Spleen (tissue), 11 donors: ENCODE measurements around the gene SREBF1. TPM values are rescaled to one million over a fixed set of nuclear protein-coding genes. Genes with fewer than 3 reads are reported as not detected.

Experiments
- DNase-seq: peaks from one replicate; pipeline ENCODE4 v3.0.0-alpha.2; 2020
- H3K27ac ChIP-seq, 8 donors: fragments of 200-600 bp; sonication (generic) in 7 of 8; 1 replicate in 4 of 8; 2 replicates in 4 of 8; pipeline versions ENCODE4 v1.5.0 to v1.8.0; 2016 to 2021; ENCODE audit warnings: inconsistent platforms in 4 of 8, mild to moderate bottlenecking in 4 of 8, moderate library complexity in 1 of 8
- H3K27me3 ChIP-seq, 7 donors: fragments of 200-600 bp; sonication (generic) in 6 of 7; replicated peaks in 1 of 7; 1 replicate in 4 of 7; 2 replicates in 3 of 7; pipeline versions ENCODE4 v1.5.0 to v1.8.0; 2016 to 2021; ENCODE audit warnings: inconsistent platforms in 3 of 7, mild to moderate bottlenecking in 1 of 7
- H3K36me3 ChIP-seq, 6 donors: fragments of 200-600 bp; sonication (generic) in 5 of 6; 1 replicate in 4 of 6; 2 replicates in 2 of 6; pipeline versions ENCODE4 v1.5.0 to v1.8.0; 2016 to 2021; ENCODE audit warnings: inconsistent platforms in 2 of 6
- H3K4me1 ChIP-seq, 6 donors: fragments of 200-600 bp; sonication (generic) in 5 of 6; 1 replicate in 3 of 6; 2 replicates in 3 of 6; pipeline versions ENCODE4 v1.5.0 to v1.8.0; 2016 to 2021; ENCODE audit warnings: inconsistent platforms in 3 of 6
- H3K4me3 ChIP-seq, 8 donors: fragments of 200-600 bp; sonication (generic) in 7 of 8; 1 replicate in 4 of 8; 2 replicates in 4 of 8; pipeline versions ENCODE4 v1.5.0 to v1.8.0; 2016 to 2021; ENCODE audit warnings: inconsistent platforms in 4 of 8, mild to moderate bottlenecking in 4 of 8, moderate library complexity in 2 of 8
- H3K9me3 ChIP-seq, 8 donors: fragments of 200-600 bp; sonication (generic) in 7 of 8; 1 replicate in 4 of 8; 2 replicates in 4 of 8; pipeline versions ENCODE4 v1.5.0 to v1.8.0; 2016 to 2021; ENCODE audit warnings: inconsistent platforms in 4 of 8
- POLR2A ChIP-seq, 3 donors: fragments of 450-650 bp; IDR thresholded peaks; one replicate each; pipeline ENCODE4 v1.5.1; 2017; ENCODE audit warnings: antibody characterized with exemption in 3 of 3, mild to moderate bottlenecking in 1 of 3
- POLR2AphosphoS5 ChIP-seq, 3 donors: sonication (generic); formaldehyde crosslinking; IDR thresholded peaks; one replicate each; pipeline ENCODE4 v1.5.1; 2017; ENCODE audit warnings: antibody characterized with exemption in 3 of 3
- WGBS, 5 donors: extraction: QIAGEN DNeasy Blood & Tissue Kit in 3 of 5; methylation state at CpG; one replicate each; pipeline versions ENCODE4 v1.1.5 to v1.1.7; 2013 to 2018; 5-methylcytosine and 5-hydroxymethylcytosine counted together
- intact Hi-C: fragments of 100-400 bp; cut with DNase I; formaldehyde crosslinking; loops from one replicate; pipeline ENCODE4 v1.15.0; 2023; ENCODE audit warnings: low total_unique reads
- polyA plus RNA-seq, 3 donors: library from polyadenylated mRNA; stranded (reverse); fragments of 200-250 nt; gene quantifications; one replicate each; pipeline ENCODE4 v1.2.1, GENCODE V29; 2013
- total RNA-seq, 7 donors: library from RNA; depleted of rRNA in 3 of 7; stranded (reverse); fragments of >200 nt in 3 of 7; fragmentation: NEBNext Ultra II Directional in 4 of 7; extraction: Animal tissue kit (Norgen Biotek cat#: 25700) in 4 of 7; gene quantifications; one replicate each; pipeline versions ENCODE4 v1.1.0 to v1.2.1, GENCODE V29; 2016 to 2021
- TF ChIP-seq, protein P1 (sequence below), 11 experiments: fragments of 200-600 bp in 7 of 11; fragments of 450-650 bp in 4 of 11; sonication (generic) in 4 of 11; IDR thresholded peaks in 8 of 11; conservative IDR thresholded peaks in 3 of 11; 1 replicate in 7 of 11; 2 replicates in 4 of 11; pipeline versions ENCODE4 v1.4.0 to v1.8.0; 2016 to 2021; ENCODE audit warnings: antibody characterized with exemption in 11 of 11, inconsistent platforms in 4 of 11, mild to moderate bottlenecking in 1 of 11
- donor health status: healthy with polysubstance abuse.
- donor health status: DM: no; HTN: no; CAD: no; lungs with moderate emphysema.
- donor health status: DM: no; HTN: no; CAD: no.
- donor health status: Bipolar disorder and iron deficiency.
- donor health status: healthy.
- donor health status: DM: no; HTN: no; CAD: no.
- donor health status: DM: yes; HTN: yes; CAD: no.

Gene SREBF1
- total and polyA plus RNA-seq, 10 donors, result 25.0 to 74.8 (median 48.0) TPM

DNA sequence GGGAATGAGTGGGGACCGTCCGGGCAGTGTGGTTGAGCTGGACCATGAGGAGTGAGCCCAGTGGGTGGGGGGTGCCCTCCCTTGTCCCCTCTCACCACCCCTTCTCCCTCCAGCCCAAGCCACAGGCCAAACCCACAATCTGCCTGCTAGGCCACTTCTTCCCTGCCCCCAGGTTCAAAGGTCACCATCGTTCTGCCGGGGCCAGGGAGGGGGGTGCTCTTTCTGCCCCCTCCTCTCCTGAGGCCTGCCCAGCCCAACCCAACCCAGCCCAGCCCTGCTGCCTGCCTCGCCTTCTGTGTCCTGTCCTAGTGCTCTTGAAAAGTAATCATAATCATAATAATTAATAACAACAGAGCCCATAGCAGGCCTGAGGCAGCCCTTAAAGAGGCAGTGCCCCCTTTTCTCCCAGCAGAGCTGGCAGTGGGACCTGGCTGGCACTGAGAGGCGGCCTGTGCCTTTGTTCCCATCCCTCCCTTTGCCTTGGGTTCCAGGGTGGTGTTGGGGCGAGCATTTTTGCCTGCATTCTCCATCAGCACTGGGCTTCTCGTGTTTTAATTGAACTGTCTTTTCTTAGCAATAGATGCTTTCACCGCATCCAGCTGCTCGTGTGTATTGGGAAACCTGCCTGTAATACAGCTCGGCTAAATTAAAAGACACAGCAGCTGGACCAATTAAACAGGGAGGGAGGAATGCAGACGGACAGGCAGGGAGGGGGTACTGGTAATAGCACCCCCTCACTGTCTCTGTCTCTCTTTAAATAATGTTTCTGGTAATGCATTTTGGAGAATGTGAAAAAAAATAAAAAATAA is 46.8 kb downstream of the SREBF1 start:
- Histone ChIP-seq H3K27ac (peak overlapping the region in 1 of 8 donors; percentile 30), H3K27me3 (no peaks in the 10 kb centered on the region), H3K4me3 (no peak overlapping the region), H3K9me3 (no peaks in the 10 kb centered on the region), H3K4me1 (peaks cover 33 to 82% (median 58%) of the 10 kb centered on the region in 6 donors), H3K36me3 (peaks cover 0 to 22% (median 20%) of the 10 kb centered on the region in 6 donors)
- 74 to 81% (median 75%) methylated on average over 12 of the region's 12 CpGs for WGBS, 5 donors
- TF ChIP-seq POLR2A (IDR thresholded peaks at IDR 0.05) (no peak), POLR2AphosphoS5 (IDR thresholded peaks at IDR 0.05) (no peak)
- TF ChIP-seq, protein P1, sequence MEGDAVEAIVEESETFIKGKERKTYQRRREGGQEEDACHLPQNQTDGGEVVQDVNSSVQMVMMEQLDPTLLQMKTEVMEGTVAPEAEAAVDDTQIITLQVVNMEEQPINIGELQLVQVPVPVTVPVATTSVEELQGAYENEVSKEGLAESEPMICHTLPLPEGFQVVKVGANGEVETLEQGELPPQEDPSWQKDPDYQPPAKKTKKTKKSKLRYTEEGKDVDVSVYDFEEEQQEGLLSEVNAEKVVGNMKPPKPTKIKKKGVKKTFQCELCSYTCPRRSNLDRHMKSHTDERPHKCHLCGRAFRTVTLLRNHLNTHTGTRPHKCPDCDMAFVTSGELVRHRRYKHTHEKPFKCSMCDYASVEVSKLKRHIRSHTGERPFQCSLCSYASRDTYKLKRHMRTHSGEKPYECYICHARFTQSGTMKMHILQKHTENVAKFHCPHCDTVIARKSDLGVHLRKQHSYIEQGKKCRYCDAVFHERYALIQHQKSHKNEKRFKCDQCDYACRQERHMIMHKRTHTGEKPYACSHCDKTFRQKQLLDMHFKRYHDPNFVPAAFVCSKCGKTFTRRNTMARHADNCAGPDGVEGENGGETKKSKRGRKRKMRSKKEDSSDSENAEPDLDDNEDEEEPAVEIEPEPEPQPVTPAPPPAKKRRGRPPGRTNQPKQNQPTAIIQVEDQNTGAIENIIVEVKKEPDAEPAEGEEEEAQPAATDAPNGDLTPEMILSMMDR (IDR thresholded peaks at IDR 0.05 in 8 of 11, conservative IDR thresholded peaks at IDR 0.05 in 3 of 11), result no peak
- intact Hi-C loops, result loop anchor here (10.0 kb wide), 1 partner anchor 45 kb away; no protein-coding TSS in a partner anchor
- no peak for DNase-seq

DNA sequence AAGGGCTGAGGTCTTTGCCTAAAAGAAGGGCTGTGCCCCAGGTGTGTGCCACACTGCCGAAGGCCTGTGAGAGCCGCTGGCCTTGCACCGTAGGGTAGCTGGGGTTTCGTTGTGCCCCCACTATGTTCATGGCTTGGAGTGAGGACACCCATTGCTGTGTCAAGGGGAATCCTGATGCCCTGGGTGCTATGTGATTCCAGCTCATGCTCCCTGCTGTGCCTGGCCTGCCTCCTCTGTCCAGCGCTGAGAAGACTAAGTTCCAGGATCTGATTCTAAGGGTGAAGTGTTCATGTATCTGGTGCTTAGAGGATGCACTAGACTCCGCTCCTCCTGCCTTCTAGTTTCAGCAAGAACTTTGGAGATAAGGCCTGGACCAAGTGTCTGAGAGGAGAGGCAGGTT is 47.4 kb downstream of the SREBF1 start:
- TF ChIP-seq POLR2AphosphoS5 (IDR thresholded peaks at IDR 0.05) (no peak), POLR2A (IDR thresholded peaks at IDR 0.05) (no peak)
- TF ChIP-seq, protein P1 (IDR thresholded peaks at IDR 0.05 in 8 of 11, conservative IDR thresholded peaks at IDR 0.05 in 3 of 11), result no peak
- H3K9me3 ChIP-seq, result no peaks in the 10 kb centered on the region
- peaks cover 36 to 82% (median 59%) of the 10 kb centered on the region in 6 donors for H3K4me1 ChIP-seq
- intact Hi-C loops, result no loop called here
- H3K27ac ChIP-seq, result peak overlapping the region in 1 of 8 donors; percentile 30
- H3K4me3 ChIP-seq, result no peak overlapping the region
- H3K27me3 ChIP-seq, result peaks cover 0 to 2% (median 0%) of the 10 kb centered on the region in 7 donors
- peaks cover 0 to 15% (median 13%) of the 10 kb centered on the region in 6 donors for H3K36me3 ChIP-seq
- no peak for DNase-seq
- WGBS, 5 donors, result 91 to 95% (median 93%) methylated on average over 5 to 6 of the region's 6 CpGs

DNA sequence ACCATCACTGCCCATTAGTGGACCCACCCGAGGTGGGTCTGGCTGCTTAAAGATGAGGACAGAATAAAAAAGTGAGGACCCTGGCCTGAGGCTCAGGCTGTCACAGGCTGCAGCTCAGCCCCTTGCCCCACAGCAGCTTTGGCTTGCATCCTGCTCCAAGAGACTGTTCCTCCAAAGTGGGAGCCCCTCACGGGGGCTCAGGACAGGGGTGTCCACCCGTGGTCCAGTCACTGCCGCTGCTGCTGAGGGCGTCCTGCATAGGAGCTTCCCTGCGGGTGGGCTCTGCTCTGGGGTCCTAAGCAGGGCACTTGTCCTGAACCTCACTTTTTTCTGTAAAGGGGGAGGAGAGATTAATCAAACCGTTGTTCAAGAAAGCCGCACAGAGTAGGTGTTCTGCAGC is 47.8 kb downstream of the SREBF1 start:
- peaks cover 0 to 6% (median 0%) of the 10 kb centered on the region in 7 donors for H3K27me3 ChIP-seq
- intact Hi-C loops, result no loop called here
- no peaks in the 10 kb centered on the region for H3K9me3 ChIP-seq
- H3K36me3 ChIP-seq, result peaks cover 0 to 11% (median 9%) of the 10 kb centered on the region in 6 donors
- no peak overlapping the region for H3K27ac ChIP-seq
- H3K4me1 ChIP-seq, result peaks cover 36 to 82% (median 59%) of the 10 kb centered on the region in 6 donors
- H3K4me3 ChIP-seq, result no peak overlapping the region
- 88 to 97% (median 91%) methylated on average over 5 to 8 of the region's 8 CpGs for WGBS, 5 donors
- TF ChIP-seq POLR2A (IDR thresholded peaks at IDR 0.05) (no peak), POLR2AphosphoS5 (IDR thresholded peaks at IDR 0.05) (no peak)
- TF ChIP-seq, protein P1 (IDR thresholded peaks at IDR 0.05 in 8 of 11, conservative IDR thresholded peaks at IDR 0.05 in 3 of 11), result no peak
- DNase-seq, result no peak

DNA sequence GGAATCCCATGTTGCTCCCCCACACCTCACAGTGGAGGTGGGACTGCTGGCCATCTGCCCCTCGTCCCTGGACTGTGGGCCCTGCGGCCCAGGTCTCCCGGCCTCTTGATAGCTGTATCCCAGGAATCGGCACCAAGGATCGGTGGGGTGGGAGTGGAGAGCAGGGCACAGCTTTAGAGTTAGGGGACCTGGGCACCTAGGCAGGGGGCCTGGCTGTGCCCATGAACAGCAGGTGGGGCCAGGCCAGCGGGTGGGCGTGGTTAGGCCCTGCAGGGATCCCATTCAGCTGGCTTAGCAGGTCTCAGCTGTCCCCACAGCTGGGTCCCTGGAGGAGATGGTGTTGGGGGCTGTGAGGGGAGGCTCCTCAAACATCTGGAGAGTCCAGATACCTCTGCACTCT is 49.2 kb downstream of the SREBF1 start:
- peaks cover 34 to 82% (median 58%) of the 10 kb centered on the region in 6 donors for H3K4me1 ChIP-seq
- no peaks in the 10 kb centered on the region for H3K36me3 ChIP-seq
- H3K27ac ChIP-seq, result no peak overlapping the region
- intact Hi-C loops, result no loop called here
- TF ChIP-seq, protein P1 (IDR thresholded peaks at IDR 0.05 in 8 of 11, conservative IDR thresholded peaks at IDR 0.05 in 3 of 11), result no peak
- TF ChIP-seq POLR2AphosphoS5 (IDR thresholded peaks at IDR 0.05), result peak in 1 of 3 donors; percentile 11
- H3K4me3 ChIP-seq, result no peak overlapping the region
- no peaks in the 10 kb centered on the region for H3K9me3 ChIP-seq
- H3K27me3 ChIP-seq, result peaks cover 0 to 20% (median 6%) of the 10 kb centered on the region in 7 donors
- 96 to 100% (median 98%) methylated on average over 2 to 7 of the region's 7 CpGs for WGBS, 5 donors
- no peak for DNase-seq
